ENCODE measurements around the gene SFXN5.

- TF ChIP-seq EZH2 (IDR thresholded peaks at IDR 0.05; ENCODE audit: low read length, missing control alignments): no peak
- TF ChIP-seq, protein P1, sequence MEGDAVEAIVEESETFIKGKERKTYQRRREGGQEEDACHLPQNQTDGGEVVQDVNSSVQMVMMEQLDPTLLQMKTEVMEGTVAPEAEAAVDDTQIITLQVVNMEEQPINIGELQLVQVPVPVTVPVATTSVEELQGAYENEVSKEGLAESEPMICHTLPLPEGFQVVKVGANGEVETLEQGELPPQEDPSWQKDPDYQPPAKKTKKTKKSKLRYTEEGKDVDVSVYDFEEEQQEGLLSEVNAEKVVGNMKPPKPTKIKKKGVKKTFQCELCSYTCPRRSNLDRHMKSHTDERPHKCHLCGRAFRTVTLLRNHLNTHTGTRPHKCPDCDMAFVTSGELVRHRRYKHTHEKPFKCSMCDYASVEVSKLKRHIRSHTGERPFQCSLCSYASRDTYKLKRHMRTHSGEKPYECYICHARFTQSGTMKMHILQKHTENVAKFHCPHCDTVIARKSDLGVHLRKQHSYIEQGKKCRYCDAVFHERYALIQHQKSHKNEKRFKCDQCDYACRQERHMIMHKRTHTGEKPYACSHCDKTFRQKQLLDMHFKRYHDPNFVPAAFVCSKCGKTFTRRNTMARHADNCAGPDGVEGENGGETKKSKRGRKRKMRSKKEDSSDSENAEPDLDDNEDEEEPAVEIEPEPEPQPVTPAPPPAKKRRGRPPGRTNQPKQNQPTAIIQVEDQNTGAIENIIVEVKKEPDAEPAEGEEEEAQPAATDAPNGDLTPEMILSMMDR (conservative IDR thresholded peaks at IDR 0.05 in 1 of 2, IDR thresholded peaks at IDR 0.05 in 1 of 2; ENCODE audit: low read depth in 1 of 2, low read length in 2 of 2): no peak
Observed at GRCh38 chr2:72951303-72952095, 120.0 kb downstream of the SFXN5 start.

Data from fibroblast of lung (primary cell).